NCI-H460 (cell line): Measurements from ENCODE around the gene EEF2K. TPM values are rescaled to one million over a fixed set of nuclear protein-coding genes. Genes with fewer than 3 reads are reported as not detected.

Source experiments
- DNase-seq: peaks from one replicate; pipeline ENCODE4 v3.0.0-alpha.2; 2016; ENCODE audit warnings: low read depth; ENCODE audit errors: extremely low read depth
- total RNA-seq: library from RNA; depleted of rRNA; stranded (reverse); fragments of >200 nt; shearing (Covaris generic); gene quantifications from 2 replicates; pipeline ENCODE4 v1.2.3, GENCODE V29; 2014

EEF2K gene
- total RNA-seq, 1 experiment from 2014 or later = 15.9 TPM

GRCh38 chr16:22313876-22314470 is 107.9 kb downstream of the EEF2K start:
- no peak for DNase-seq

- no peak for DNase-seq
Observed at GRCh38 chr16:22314661-22315626, 108.9 kb downstream of the EEF2K start.

GRCh38 chr16:22315979-22316378 is 109.9 kb downstream of the EEF2K start:
- DNase-seq = no peak

GRCh38 chr16:22316411-22316811 is 110.3 kb downstream of the EEF2K start:
- DNase-seq = no peak

- DNase-seq = no peak
Observed at GRCh38 chr16:22317001-22317530, 111.0 kb downstream of the EEF2K start.

GRCh38 chr16:22317625-22318024 is 111.5 kb downstream of the EEF2K start:
- DNase-seq = no peak

GRCh38 chr16:22318690-22319358 is 112.7 kb downstream of the EEF2K start:
- peak; percentile 35 for DNase-seq

GRCh38 chr16:22320572-22321339 is 114.7 kb downstream of the EEF2K start:
- DNase-seq = no peak

GRCh38 chr16:22321340-22322001 is 115.4 kb downstream of the EEF2K start:
- DNase-seq = peak; percentile 49

- no peak for DNase-seq
Observed at GRCh38 chr16:22322021-22322471, 116.0 kb downstream of the EEF2K start.

- DNase-seq = no peak
Observed at GRCh38 chr16:22322741-22323140, 116.7 kb downstream of the EEF2K start.

- DNase-seq = no peak
Observed at GRCh38 chr16:22323173-22323958, 117.3 kb downstream of the EEF2K start.

- no peak for DNase-seq
Observed at GRCh38 chr16:22323959-22324786, 118.1 kb downstream of the EEF2K start.

GRCh38 chr16:22324787-22325597 is 118.9 kb downstream of the EEF2K start:
- DNase-seq = no peak

GRCh38 chr16:22325598-22326368 is 119.7 kb downstream of the EEF2K start:
- no peak for DNase-seq

GRCh38 chr16:22326369-22326652 is 120.2 kb downstream of the EEF2K start:
- no peak for DNase-seq
